Neural cell (in vitro differentiated cells): ENCODE measurements around the gene TGFBR3. TPM values are rescaled to one million over a fixed set of nuclear protein-coding genes. Genes with fewer than 3 reads are reported as not detected.

Experiments
- H2AFZ ChIP-seq: fragments of 200-600, 300-800 bp; sonication (generic), shearing (Covaris generic); 2 replicates; pipeline ENCODE4 v1.6.0; 2014; ENCODE audit warnings: low read depth, mild to moderate bottlenecking, antibody characterized with exemption, low read length, moderate library complexity
- H3F3A ChIP-seq: fragments of 200-600 bp; shearing (Covaris generic); 2 replicates; pipeline ENCODE4 v1.6.1; 2016; ENCODE audit warnings: mild to moderate bottlenecking, moderate library complexity, mixed read lengths, antibody characterized with exemption, low read length; ENCODE audit not compliant: insufficient read depth, poor library complexity, severe bottlenecking
- H3K27ac ChIP-seq: fragments of 200-600, 300-800 bp; sonication (generic), shearing (Covaris generic); 2 replicates; pipeline ENCODE4 v1.5.1; 2014; ENCODE audit warnings: mild to moderate bottlenecking, low read length, moderate library complexity
- H3K27me3 ChIP-seq: fragments of 300-800, 200-600 bp; sonication (generic), shearing (Covaris generic); 2 replicates; pipeline ENCODE4 v1.6.0; 2014; ENCODE audit warnings: mild to moderate bottlenecking, low read depth, low read length, moderate library complexity; ENCODE audit not compliant: insufficient read depth
- H3K36me3 ChIP-seq: fragments of 300-800, 200-600 bp; sonication (generic), shearing (Covaris generic); 2 replicates; pipeline ENCODE4 v1.5.1; 2014; ENCODE audit warnings: mild to moderate bottlenecking, antibody characterized with exemption, low read length, moderate library complexity; ENCODE audit not compliant: insufficient read depth
- H3K4me2 ChIP-seq: fragments of 300-800, 200-600 bp; sonication (generic), shearing (Covaris generic); 2 replicates; pipeline ENCODE4 v1.6.0; 2014; ENCODE audit warnings: mild to moderate bottlenecking, low read length
- H3K4me3 ChIP-seq: fragments of 300-800, 200-600 bp; sonication (generic), shearing (Covaris generic); 2 replicates; pipeline ENCODE4 v1.5.1; 2014; ENCODE audit warnings: mild to moderate bottlenecking, low read length, moderate library complexity
- H3K79me2 ChIP-seq: fragments of 200-600 bp; shearing (Covaris generic); replicated peaks from 2 replicates; pipeline ENCODE4 v1.6.0; 2014; ENCODE audit warnings: mild to moderate bottlenecking, low read length, moderate library complexity; ENCODE audit not compliant: insufficient read depth
- H3K9ac ChIP-seq: fragments of 300-800, 200-600 bp; sonication (generic), shearing (Covaris generic); 2 replicates; pipeline ENCODE4 v1.6.1; 2016; ENCODE audit warnings: mild to moderate bottlenecking, low read length, mixed read lengths
- H3K9me2 ChIP-seq: fragments of 200-600 bp; shearing (Covaris generic); 2 replicates; pipeline ENCODE4 v1.6.1; 2016; ENCODE audit warnings: mild to moderate bottlenecking, low read length, mixed read lengths; ENCODE audit not compliant: insufficient read depth
- H3K9me3 ChIP-seq: fragments of 200-600, 300-800 bp; sonication (generic), shearing (Covaris generic); 2 replicates; pipeline ENCODE4 v1.6.1; 2016; ENCODE audit warnings: mild to moderate bottlenecking, mixed run types, low read length, moderate library complexity, mixed read lengths
- H4K20me1 ChIP-seq: fragments of 200-600 bp; shearing (Covaris generic); 2 replicates; pipeline ENCODE4 v1.6.1; 2016; ENCODE audit warnings: mild to moderate bottlenecking, mixed run types; ENCODE audit not compliant: insufficient read depth
- CTCF ChIP-seq: fragments of 450-650 bp; IDR thresholded peaks from 2 replicates; pipeline ENCODE4 v1.5.1; 2014; ENCODE audit warnings: antibody characterized with exemption, mild to moderate bottlenecking, moderate library complexity; ENCODE audit not compliant: poor library complexity, severe bottlenecking
- EP300 ChIP-seq: fragments of 450-650 bp; conservative IDR thresholded peaks from 2 replicates; pipeline ENCODE4 v1.6.1; 2014; ENCODE audit warnings: antibody characterized with exemption, mild to moderate bottlenecking, moderate library complexity; ENCODE audit not compliant: poor library complexity, severe bottlenecking
- EZH2 ChIP-seq: fragments of 200-600, 300-800 bp; shearing (Covaris generic), sonication (generic); IDR thresholded peaks from 2 replicates; pipeline ENCODE4 v1.6.1; 2014; ENCODE audit warnings: antibody characterized with exemption, low read length, borderline replicate concordance, mild to moderate bottlenecking; ENCODE audit not compliant: insufficient read depth, poor library complexity, severe bottlenecking
- MXI1 ChIP-seq: fragments of 450-650 bp; conservative IDR thresholded peaks from 2 replicates; pipeline ENCODE4 v1.6.1; 2014; ENCODE audit warnings: antibody characterized with exemption, mild to moderate bottlenecking; ENCODE audit not compliant: poor library complexity, severe bottlenecking
- POLR2AphosphoS5 ChIP-seq: IDR thresholded peaks from 2 replicates; pipeline ENCODE4 v1.6.1; 2012
- RAD21 ChIP-seq: fragments of 450-650 bp; conservative IDR thresholded peaks from 2 replicates; pipeline ENCODE4 v1.6.1; 2014; ENCODE audit warnings: antibody characterized with exemption, mild to moderate bottlenecking, moderate library complexity
- REST ChIP-seq: IDR thresholded peaks from 2 replicates; pipeline ENCODE4 v1.6.1; 2012; ENCODE audit warnings: borderline replicate concordance
- SMC3 ChIP-seq: fragments of 450-650 bp; conservative IDR thresholded peaks from 2 replicates; pipeline ENCODE4 v1.6.1; 2014; ENCODE audit warnings: antibody characterized with exemption, mild to moderate bottlenecking, moderate library complexity; ENCODE audit not compliant: poor library complexity
- TAF1 ChIP-seq: IDR thresholded peaks from 2 replicates; pipeline ENCODE4 v1.6.1; 2012; ENCODE audit warnings: low read depth
- polyA plus RNA-seq: library from polyadenylated mRNA; depleted of rRNA; stranded (reverse); fragments of >200 nt; gene quantifications from 2 replicates; pipeline ENCODE4 v1.2.3, GENCODE V29; 2014

Gene TGFBR3
- polyA plus RNA-seq, 1 donor from 2014 or later: 0.25 TPM

GRCh38 chr1:91701472-91701869, 184.5 kb downstream of the TGFBR3 start:
- Histone ChIP-seq H3K79me2 (no peaks in the 10 kb centered on the region), H3K27me3 (no peaks in the 10 kb centered on the region), H3K27ac (no peak overlapping the region), H3K4me3 (no peak overlapping the region), H3K9ac (no peak overlapping the region), H3K9me2 (no peaks in the 10 kb centered on the region), H3K36me3 (no peaks in the 10 kb centered on the region), H3K4me2 (no peak overlapping the region), H2AFZ (no peak overlapping the region), H4K20me1 (no peaks in the 10 kb centered on the region), H3K9me3 (no peaks in the 10 kb centered on the region), H3F3A (no peaks in the 10 kb centered on the region)
- no peak for TF ChIP-seq EP300
- TF ChIP-seq RAD21: no peak
- no peak for TF ChIP-seq MXI1
- no peak for TF ChIP-seq REST
- TF ChIP-seq SMC3: no peak
- TF ChIP-seq CTCF: no peak
- TF ChIP-seq EZH2: no peak
- no peak for TF ChIP-seq POLR2AphosphoS5
- TF ChIP-seq TAF1: no peak

GRCh38 chr1:91700771-91701471, 185.0 kb downstream of the TGFBR3 start:
- H3K79me2 ChIP-seq: no peaks in the 10 kb centered on the region
- H3F3A ChIP-seq: no peaks in the 10 kb centered on the region
- H3K9ac ChIP-seq: no peak overlapping the region
- TF ChIP-seq EZH2 (no peak), POLR2AphosphoS5 (no peak), REST (no peak), RAD21 (no peak), SMC3 (no peak), CTCF (no peak), EP300 (no peak), TAF1 (no peak), MXI1 (no peak)
- H3K4me2 ChIP-seq: no peak overlapping the region
- no peaks in the 10 kb centered on the region for H3K36me3 ChIP-seq
- no peaks in the 10 kb centered on the region for H4K20me1 ChIP-seq
- no peaks in the 10 kb centered on the region for H3K9me2 ChIP-seq
- H3K4me3 ChIP-seq: no peak overlapping the region
- H3K27ac ChIP-seq: no peak overlapping the region
- no peaks in the 10 kb centered on the region for H3K27me3 ChIP-seq
- no peak overlapping the region for H2AFZ ChIP-seq
- H3K9me3 ChIP-seq: no peaks in the 10 kb centered on the region
